GM12892 (cell line): ENCODE data around the gene PCDHGC4.

ENCODE experiments used
- DNase-seq: peaks from one replicate; pipeline ENCODE4 v3.0.0; 2011; ENCODE audit not compliant: insufficient read length
- FAIRE-seq: peaks from 2 replicates; lab custom pipeline; 2011; peaks lifted over from hg19 to GRCh38; lab: Jason Lieb, UNC
- POLR2A ChIP-seq: IDR thresholded peaks from 2 replicates; pipeline ENCODE4 v1.6.1; 2011; ENCODE audit warnings: low read depth, low read length, control low read depth
- POLR2AphosphoS5 ChIP-seq: IDR thresholded peaks from 2 replicates; pipeline ENCODE4 v1.6.1; 2011; ENCODE audit warnings: low read depth, low read length, control low read depth
- TAF1 ChIP-seq: IDR thresholded peaks from 2 replicates; pipeline ENCODE4 v1.6.1; 2011; ENCODE audit warnings: low read depth, mild to moderate bottlenecking, control low read depth, low read length, borderline replicate concordance

PCDHGC4 gene

GRCh38 chr5:141491323-141492167 is 6.7 kb downstream of the PCDHGC4 start:
- FAIRE-seq (peak; percentile 58), DNase-seq (no peak)
- TF ChIP-seq POLR2AphosphoS5, result no peak
- TF ChIP-seq TAF1, result no peak
- TF ChIP-seq POLR2A, result no peak

GRCh38 chr5:141492168-141492885 is 7.5 kb downstream of the PCDHGC4 start:
- peak; percentile 81 for FAIRE-seq
- DNase-seq, result peak; percentile 48

GRCh38 chr5:141493500-141494422 is 8.9 kb downstream of the PCDHGC4 start:
- TF ChIP-seq TAF1 (no peak), POLR2A (no peak), POLR2AphosphoS5 (no peak)
- DNase-seq, result no peak
- no peak for FAIRE-seq

More at GRCh38 chr5:141492168-141492885, 7.5 kb downstream of the PCDHGC4 start:
- no peak for TF ChIP-seq POLR2A
- no peak for TF ChIP-seq POLR2AphosphoS5
- no peak for TF ChIP-seq TAF1

GRCh38 chr5:141494761-141495452 is 10.1 kb downstream of the PCDHGC4 start:
- FAIRE-seq, result no peak
- DNase-seq, result no peak
- no peak for TF ChIP-seq TAF1

- no peak for FAIRE-seq
- no peak for TF ChIP-seq POLR2A
- TF ChIP-seq TAF1, result no peak
- no peak for TF ChIP-seq POLR2AphosphoS5
- no peak for DNase-seq
Observed at GRCh38 chr5:141495453-141495811, 10.6 kb downstream of the PCDHGC4 start.

- FAIRE-seq (no peak), DNase-seq (no peak)
- TF ChIP-seq POLR2AphosphoS5 (no peak), TAF1 (no peak)
Observed at GRCh38 chr5:141496038-141496437, 11.2 kb downstream of the PCDHGC4 start.

GRCh38 chr5:141501761-141502160 is 16.9 kb downstream of the PCDHGC4 start:
- TF ChIP-seq TAF1 (no peak), POLR2AphosphoS5 (no peak), POLR2A (no peak)
- FAIRE-seq, result no peak

GRCh38 chr5:141503681-141504080 is 18.9 kb downstream of the PCDHGC4 start:
- FAIRE-seq (no peak), DNase-seq (no peak)
- TF ChIP-seq POLR2AphosphoS5, result no peak
- TF ChIP-seq TAF1, result no peak
- TF ChIP-seq POLR2A, result no peak

More at GRCh38 chr5:141501761-141502160, 16.9 kb downstream of the PCDHGC4 start:
- no peak for DNase-seq

GRCh38 chr5:141504216-141504615 is 19.4 kb downstream of the PCDHGC4 start:
- DNase-seq (no peak), FAIRE-seq (no peak)
- TF ChIP-seq TAF1 (no peak), POLR2AphosphoS5 (no peak), POLR2A (no peak)

- no peak for TF ChIP-seq TAF1
- no peak for DNase-seq
- FAIRE-seq, result peak; percentile 44
Observed at GRCh38 chr5:141506381-141507155, 21.7 kb downstream of the PCDHGC4 start.
